GM21786 (cell line): ENCODE measurements around the gene TRAPPC14.

Source experiments
- ATAC-seq: cut with Tn5 transposase; IDR thresholded peaks from one replicate; pipeline ENCODE4 v1.9.1; 2021; ENCODE audit not compliant: unreplicated experiment

Gene TRAPPC14

DNA sequence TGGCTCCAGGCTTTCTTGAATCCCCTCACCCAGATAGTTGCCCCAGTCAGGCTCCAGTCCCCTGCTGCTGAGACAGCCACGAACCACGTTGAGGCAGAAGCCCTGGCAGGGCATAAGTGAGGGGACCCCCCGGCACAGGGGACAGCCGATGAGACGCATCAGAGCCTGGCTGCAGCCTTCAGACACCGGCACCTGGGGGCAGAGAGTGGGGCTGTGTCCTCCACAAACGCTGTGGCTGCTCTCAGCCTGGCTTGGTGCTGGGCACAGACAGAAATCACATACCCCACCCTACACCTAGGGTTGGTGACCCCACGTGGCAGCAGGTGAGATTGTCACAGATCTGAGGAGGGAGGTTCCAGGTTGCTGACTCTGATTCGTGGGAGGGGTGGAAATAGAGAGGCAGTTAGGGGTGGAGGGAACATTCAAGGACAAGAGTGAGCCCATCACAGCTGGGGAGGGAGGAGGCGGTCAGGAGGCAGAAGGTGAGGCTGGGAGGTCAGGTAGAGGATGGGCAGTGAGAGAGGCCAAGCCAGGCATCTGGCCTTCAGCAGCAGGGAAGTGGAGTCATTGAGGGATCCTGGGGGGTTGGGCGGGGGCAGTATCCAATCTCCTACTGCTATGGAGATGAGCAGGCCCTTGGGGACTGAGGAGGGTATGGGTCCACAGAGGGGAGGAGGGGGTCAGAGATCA, 15.4 kb upstream of the TRAPPC14 start:
- no peak for ATAC-seq

DNA sequence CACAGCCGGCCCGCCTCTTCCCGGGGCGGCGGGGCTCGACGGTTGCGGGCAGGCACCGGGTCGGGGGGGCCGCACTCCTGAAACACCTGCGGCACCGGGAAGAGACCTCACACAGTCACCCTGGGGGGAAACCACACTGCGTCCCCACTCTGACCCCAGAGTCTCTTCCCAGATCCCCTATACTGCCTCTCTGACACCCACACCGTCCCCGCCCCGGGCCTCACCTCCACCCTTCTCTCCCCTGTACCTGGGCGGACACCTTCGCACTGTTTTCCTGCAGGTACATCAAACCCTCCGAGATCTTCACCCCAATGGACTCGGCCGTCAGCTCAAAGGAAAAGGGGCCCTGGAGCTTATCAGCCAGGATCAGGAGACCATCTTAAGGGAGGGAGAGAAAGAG, 13.3 kb upstream of the TRAPPC14 start:
- ATAC-seq = no peak

DNA sequence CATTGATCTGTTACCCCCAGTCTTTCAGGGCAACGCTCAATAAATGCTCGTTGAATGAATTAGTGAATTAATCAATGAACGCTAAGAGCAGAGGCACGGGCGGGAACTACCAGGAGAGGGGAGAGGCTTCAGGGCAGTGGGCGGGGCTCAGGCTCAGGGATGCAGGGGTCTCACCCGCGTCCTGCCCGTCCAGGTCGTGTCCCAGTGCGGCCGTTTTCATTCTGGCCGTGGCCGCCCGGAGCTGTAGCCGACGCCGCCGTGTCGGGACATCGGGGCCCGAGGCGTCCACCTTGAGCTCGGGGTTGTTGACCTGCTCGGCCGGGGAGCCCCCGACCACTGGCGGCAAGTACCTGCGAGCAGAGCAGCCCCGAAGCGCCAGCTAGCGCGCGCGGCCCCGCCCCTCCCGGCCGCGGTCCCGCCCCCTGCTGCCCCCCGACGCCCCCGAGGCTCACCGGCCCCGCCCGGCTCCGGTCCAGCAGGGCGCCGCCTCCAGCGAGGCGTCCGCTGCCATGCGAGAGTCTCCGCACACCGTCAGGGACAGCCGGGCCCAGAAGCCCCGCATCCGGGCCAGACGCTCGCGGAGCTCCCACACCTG, 12.7 kb upstream of the TRAPPC14 start:
- no peak for ATAC-seq

DNA sequence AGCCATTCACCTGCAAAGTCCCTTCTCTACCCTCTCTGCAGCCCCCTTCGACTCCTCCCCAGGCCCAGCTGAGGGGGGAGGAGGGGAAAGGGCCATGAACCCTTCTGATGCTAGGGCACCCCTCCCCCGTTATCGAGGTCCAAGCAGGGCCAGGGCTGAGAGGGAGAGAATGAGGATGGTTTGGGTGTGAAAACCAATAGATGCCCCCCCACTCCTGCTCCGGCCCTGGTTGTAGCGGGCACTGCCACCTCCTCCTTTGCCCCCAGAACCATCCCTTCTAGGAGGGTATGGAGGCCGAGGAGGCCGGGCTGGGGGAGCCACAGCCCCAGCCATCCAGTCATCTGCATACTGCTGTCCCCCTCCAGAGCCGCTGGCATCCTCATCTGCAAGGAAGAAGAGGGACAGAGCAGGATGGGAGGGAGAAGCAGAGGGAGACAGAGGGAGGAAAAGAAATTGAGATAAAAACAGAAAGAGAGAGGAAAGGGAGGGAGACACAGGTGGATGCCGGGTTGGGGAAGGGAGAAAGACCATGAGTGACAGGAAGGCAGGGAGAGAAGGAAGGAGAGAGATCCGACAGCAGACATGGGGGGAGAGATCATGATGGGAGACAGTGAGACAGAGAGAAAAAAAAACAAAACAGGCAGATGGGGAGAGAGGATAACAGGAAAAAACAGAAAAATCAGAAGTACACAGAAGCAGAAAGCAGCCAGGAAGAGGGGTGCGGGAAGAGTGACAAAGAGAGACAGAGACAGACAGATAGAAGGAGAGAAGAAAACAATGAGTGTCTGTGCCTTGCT, 11.8 kb upstream of the TRAPPC14 start:
- ATAC-seq = no peak

DNA sequence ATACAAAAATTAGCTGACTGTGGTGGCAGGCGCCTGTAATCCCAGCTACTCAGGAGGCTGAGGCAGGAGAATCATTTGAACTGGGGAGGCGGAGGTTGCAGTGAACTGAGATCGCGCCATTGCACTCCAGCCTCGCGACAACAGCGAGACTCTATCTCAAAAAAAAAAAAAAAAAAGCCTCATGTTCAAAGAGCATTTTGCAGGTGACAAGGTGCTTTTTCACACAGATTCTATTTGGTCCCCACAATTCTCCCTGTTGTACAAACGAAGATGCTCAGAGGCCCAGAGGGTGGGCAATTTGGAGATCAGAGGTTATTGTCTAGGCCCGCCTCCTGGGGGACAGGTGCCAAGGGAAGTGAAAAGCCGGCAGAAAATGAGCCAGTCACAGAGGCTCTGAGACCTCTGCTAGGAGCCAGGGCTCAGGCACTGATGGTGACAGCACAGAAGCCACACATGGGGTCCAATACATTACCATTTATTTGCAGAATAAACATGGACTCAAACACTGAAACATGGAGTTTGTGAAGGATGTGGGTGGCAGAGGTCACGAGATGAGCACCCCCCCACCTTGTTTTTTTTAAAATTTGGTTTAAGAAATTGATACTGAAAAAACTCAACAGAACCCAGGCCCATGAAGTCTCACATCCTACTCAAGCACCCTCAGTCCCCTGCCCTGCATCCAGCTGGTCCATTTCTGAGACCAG, 10.8 kb upstream of the TRAPPC14 start:
- ATAC-seq = no peak

DNA sequence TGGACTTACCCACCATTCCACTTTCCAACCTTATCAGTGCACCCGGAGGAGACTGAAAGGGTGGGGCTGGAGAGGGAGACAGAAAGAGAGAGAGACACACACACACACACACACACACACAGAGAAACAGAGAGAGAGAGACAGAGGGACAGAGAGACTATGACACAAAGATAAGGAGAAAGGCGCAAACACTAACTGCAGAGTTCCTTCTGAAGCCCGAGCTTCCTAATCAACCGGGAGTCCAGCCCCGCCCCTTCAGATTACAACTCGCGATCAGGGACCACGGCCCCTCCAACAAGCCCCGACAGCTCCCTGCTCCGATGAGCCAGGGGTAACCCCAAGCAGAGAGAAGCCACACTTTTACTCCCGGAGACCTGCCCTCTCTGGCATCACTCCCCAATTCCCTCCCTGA, 9.4 kb upstream of the TRAPPC14 start:
- no peak for ATAC-seq

DNA sequence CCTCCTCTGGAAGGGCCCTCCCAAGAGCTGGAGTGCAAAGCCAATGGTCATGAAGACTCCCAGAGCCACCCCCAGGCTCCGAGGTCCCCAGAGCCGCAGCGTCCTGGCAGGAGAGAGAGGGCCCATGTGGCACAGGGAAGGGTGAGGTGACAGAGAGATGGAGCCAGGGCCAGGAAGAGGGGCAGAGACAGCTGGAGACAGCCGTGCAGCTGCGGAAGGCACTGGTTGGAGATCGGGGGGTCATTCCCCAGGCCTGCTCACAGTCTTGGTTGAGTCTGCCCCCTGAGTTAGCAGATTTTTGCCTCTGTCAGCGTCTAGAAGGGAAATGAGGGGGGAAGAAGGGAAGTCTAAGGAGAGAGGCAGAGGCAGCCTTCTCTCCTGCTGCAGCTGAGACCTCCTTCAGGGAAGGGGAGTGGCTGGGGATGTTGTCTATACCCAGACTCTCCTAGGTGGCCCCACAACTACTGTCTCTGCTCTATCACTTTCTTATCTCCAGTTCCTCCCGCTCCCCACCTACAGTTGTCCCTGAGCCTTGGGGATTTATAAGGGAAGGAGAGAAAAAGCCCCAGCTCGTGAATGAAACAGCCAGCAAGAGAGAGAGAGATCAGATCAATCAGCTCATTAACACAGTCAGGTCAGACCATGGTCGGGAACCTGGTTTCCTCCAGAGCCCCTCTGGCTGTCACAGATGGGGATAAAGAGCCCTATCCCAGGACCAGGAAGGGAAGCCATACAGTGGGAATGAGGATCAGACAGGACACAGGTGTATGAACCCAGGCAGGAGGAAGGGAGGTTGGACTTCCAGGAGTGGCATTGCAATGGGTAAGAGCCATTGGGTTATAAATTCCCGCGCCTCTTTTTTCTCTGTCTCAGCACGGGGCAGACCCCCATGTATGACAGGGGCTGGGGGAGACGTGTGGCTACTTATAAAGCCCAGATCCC, 8.7 kb upstream of the TRAPPC14 start:
- no peak for ATAC-seq

DNA sequence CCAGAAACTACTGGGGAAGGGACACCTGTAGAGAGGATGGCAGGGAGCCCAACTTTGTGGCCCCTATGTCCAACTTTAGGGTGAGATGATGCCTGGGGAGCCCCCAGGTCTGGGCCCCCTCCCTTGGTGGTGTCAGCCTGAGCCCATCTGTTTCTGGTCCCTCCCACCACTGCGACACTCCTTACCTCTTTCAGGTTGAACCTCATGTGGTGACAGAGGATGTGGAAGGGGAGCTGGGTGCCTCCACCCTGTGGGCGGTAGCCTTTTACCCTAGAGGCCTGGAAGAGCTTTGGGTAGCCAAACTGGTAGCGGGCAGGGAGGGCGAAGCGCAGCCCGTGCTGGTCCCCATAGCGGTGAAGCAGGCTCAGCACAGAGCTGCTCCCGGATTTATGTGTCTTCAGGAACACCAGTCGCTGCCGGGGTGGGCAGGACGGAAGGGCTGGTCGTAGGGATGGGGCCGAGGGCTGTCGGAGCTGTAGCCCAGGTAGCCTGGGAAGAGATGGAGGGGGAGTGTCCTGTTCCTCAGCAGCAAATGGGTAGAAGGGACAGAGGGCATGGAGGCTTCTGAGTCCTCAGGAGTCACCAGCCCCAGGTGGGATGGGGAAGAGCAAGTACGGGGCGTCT, 7.9 kb upstream of the TRAPPC14 start:
- no peak for ATAC-seq

DNA sequence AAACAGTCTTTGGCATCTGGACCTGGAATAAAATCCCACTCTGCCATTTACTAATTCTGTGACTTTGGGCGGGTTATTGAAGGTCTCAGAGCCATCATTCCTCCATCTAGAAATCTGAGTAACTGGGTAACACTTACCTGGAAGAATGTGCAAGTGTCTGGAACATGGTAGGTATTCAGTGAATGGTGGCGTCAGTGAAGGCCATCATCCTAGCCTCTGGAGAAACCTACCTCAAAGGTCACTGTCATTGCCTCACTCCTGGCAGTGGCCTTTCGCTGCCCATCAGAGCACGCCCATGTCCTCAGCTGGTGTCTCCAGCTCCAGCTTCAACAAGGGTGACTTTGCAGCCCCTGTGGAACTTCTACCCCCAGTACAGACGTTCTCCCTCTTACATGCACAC, 5.3 kb upstream of the TRAPPC14 start:
- no peak for ATAC-seq

DNA sequence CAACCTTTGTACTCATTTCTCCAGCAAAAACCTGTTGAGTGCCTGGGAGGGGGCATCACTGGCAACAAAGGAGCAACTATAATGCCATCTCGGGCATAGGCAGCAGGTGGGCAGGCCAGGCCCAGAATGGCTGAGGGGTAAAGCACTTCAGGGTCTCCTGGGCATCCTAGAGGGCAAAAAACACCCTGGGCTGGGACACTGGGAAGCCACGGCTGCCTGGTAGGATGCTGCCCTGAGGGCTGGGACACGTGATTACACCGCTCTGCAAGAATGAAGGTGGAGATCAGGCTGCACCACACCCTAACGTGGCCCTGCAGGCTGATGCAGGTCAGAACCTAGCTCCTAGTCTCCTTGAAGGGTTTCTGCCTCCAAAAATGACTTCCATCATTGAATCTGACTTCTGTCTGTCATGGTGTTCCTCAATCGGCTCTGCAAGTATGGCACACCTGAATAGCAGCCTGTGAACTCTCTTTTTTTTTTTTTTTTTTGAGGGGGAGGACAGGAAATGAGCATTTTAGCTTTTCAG, 4.5 kb upstream of the TRAPPC14 start:
- no peak for ATAC-seq

DNA sequence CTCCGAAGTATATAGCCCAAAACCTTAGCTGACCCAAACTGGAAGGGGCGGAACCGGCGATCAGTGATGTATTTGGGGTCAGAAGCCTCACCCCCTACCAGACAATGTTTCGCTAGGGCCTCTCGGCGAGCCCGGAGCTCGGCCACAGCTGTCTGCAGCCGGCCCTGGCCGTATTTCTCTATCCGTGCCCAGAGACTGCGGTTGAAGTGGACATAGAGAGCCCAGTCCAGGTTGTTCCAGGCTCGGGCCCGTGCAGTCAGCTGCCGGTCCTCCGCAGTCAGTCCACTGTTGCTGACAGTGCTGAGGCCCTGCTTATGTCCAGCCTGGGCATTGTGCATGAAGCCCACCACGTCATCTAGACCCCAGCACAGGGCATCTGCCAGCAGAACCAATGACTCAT, 1.5 kb upstream of the TRAPPC14 start:
- ATAC-seq = no peak

DNA sequence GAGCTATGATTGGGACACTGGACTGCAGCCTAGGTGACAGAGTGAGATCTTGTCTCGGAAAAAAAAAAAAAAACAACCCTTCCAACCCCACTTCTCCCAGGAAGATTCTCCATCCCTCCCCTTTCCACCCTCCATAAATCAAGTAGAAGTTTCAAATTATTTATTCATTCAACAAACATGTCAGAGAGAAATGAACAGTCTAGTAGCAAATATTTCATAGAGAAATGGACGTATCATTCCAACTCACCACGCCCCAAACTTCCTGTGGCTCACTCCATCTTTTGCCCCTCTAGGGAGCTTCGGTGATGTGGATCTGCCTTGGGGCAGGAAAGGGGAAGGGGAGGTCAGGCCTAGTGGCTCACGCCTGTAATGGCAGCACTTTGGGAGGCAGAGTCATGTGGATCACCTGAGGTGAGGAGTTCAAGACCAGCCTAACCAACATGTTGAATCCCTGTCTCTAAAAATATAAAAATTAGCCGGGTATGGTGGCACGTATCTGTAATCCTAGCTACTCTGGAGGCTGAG, 638 bp upstream of the TRAPPC14 start:
- ATAC-seq = no peak

DNA sequence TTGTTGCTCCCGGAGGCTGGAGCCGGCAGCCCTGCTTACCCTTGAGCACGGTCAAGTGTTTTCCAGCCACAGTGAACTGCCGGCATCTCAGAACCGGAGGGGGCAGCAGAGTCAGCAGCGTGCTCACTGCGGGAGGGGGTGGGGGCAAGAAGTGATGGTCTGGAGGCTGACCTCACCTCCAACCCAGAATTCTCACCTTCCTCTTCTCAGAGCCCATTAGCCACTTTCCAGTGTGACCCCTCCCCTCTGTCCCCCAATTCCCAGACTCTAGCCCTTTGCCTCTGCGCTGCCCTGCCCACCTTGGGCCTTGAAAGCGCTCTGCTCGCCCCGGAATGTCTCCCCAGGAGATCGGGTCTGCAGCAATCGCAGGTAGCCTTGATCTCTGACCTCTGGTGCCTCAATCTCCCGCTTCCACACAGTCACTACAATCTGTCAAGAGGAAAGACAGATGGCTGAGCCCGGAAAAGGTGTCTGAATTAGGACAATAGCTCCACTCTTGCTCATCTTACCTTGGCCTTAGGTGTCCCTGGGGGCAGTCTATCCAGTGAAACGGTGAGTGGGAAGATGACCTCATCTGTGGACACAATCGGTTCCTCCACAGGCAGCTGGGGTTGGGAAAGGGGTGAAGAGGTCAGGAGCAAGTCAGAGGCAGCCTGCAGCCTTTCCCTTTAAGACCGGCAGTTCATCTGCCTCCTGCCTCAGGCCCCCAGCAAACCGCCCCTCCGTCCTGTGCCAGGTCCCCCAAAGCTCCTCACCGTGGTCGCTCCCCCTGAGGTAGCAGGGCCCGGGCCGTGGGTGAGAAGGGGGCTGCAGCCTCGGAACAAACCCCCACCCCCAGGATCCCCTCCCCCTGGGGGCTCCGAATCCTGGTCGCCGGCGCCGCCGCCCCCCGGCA, 942 bp downstream of the TRAPPC14 start:
- no peak for ATAC-seq

DNA sequence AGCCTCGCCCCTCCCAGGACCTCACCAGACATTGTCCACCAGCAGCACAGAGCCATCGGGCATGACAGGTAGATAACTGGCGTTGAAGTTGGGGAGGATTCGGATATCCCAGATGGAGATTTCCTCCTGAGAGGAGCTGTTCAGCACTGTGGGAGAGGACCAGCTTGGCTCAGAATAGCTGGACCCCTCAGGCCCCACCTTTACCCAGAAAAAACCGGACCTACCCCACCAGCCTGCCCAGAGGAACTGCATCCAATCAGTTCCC, 1.5 kb downstream of the TRAPPC14 start:
- no peak for ATAC-seq

DNA sequence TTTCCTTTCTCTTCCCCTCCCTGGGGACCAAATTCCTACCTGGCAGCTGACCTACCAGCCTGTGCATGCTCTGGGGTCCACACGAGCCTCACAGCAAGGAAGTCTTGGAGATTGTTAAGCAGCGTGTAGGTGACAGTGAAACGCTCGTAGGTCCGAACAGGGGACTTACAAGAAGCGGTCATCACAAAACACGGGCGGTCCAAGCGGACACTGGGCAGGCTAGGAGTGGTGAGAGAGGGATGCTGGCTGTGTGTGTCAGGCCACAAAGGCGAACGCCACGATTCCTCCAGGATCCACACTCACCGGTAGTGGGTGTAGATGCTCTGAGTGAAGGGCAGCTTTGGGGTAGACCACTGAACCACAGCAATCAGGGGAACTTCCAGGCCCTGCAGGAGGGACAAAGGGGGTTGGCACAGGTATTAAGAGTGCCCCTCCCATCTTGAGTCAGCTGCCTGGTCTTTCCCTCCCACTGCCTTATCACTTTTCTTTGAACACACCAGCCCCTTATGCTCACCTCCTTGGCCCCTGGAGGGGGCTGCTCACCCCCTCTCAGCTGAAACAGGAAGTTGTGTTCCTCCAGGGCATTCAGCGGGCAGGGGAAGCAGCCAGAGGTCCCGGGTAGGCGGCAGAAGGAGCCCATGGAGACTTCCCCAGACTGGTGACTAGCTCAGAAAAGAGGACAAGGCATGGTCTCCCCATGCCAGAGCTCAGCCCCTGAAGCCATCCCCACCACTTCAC, 2.0 kb downstream of the TRAPPC14 start:
- no peak for ATAC-seq

DNA sequence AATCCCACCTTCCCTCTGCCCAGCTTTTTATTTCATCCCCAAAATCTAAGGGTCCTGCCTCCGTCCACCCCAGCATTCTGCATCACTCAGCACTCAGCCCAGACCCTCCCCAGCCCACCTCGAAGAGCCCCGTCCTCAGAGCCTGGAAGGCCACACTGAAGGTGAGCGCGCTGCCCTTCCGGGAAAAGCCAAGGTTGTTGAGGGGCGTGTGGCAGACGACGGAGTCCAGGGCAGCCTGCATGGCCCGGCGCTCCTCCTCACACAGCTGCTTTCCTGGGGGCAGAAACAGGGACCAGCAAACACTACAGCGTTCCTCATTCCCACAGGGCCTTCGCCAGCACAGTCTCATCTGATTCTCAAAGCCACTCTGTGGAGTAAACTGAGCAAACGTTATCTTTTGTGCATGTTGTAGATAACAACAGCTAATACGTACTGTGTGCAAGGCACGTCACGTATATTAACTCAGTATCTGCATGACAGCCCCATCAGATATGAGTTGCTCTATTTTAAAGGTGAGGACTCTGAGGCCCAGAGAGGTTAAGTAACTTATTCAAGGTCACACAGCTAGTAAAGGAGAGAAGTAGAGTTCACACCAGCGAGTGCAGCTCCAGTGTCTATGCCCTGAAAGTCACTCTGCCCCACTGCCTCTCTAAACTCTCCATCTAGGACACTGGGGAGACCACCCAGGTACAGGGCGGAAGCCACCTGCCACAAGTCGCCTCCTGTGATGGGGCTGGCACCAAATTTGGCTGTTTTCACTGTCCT, 2.8 kb downstream of the TRAPPC14 start:
- no peak for ATAC-seq
